Measurements from ENCODE around the gene ZC3H14.

DNA sequence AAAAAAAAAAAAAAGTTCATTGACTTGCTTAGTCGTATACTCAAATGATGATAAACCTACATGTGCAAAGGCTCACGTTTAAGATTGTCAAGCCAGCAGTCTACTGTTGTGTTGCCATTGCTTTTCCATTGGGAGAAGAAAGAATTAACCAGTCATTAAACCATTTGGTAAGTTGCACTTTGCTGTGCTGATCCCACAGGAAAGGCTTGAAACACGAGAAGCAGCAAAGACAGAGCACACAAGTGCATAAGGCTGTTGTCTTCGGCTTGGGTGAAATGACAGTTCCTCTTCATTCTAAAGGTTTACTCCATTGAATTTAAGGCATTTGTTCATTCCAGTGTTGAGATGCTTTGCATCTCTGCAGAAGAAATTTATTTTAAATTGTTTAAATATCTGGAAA is 50.1 kb downstream of the ZC3H14 start:
- TF ChIP-seq, protein P1, sequence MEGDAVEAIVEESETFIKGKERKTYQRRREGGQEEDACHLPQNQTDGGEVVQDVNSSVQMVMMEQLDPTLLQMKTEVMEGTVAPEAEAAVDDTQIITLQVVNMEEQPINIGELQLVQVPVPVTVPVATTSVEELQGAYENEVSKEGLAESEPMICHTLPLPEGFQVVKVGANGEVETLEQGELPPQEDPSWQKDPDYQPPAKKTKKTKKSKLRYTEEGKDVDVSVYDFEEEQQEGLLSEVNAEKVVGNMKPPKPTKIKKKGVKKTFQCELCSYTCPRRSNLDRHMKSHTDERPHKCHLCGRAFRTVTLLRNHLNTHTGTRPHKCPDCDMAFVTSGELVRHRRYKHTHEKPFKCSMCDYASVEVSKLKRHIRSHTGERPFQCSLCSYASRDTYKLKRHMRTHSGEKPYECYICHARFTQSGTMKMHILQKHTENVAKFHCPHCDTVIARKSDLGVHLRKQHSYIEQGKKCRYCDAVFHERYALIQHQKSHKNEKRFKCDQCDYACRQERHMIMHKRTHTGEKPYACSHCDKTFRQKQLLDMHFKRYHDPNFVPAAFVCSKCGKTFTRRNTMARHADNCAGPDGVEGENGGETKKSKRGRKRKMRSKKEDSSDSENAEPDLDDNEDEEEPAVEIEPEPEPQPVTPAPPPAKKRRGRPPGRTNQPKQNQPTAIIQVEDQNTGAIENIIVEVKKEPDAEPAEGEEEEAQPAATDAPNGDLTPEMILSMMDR (IDR thresholded peaks at IDR 0.05) = no peak
- TF ChIP-seq EZH2 (IDR thresholded peaks at IDR 0.05; ENCODE audit: borderline replicate concordance, insufficient read depth, low read depth, low read length, poor library complexity, severe bottlenecking) = no peak
